ENCODE results near the gene SYCE1L. TPM values are rescaled to one million over a fixed set of nuclear protein-coding genes. Genes with fewer than 3 reads are reported as not detected.
A peak's percentile ranks its signal among the peaks of the same experiment; 100 is the strongest.
"Not testable (repeated sequence)": the region's sequence is repeated elsewhere in the genome, so short reads cannot be mapped to it uniquely, and the experiment has no call there.

The SYCE1L gene
- total RNA-seq, 2 donors from 2014 or later, result 0.81 TPM; not detected in 1

- Histone ChIP-seq H3K4me3 (no peak overlapping the region), H3K36me3 (no peaks in the 10 kb centered on the region), H3K27ac (no peak overlapping the region), H3K9me3 (no peaks in the 10 kb centered on the region), H3K4me1 (ENCODE audit: control insufficient read depth in 1 of 2, low read depth in 2 of 2) (no peaks in the 10 kb centered on the region), H3K27me3 (replicated peaks; ENCODE audit: insufficient read depth) (no peaks in the 10 kb centered on the region)
- ATAC-seq (ENCODE audit: insufficient number of reproducible peaks, low FRiP score, low read depth) (peak; percentile 17), DNase-seq (ENCODE audit: low spot score) (no peak)
- TF ChIP-seq, protein P1, sequence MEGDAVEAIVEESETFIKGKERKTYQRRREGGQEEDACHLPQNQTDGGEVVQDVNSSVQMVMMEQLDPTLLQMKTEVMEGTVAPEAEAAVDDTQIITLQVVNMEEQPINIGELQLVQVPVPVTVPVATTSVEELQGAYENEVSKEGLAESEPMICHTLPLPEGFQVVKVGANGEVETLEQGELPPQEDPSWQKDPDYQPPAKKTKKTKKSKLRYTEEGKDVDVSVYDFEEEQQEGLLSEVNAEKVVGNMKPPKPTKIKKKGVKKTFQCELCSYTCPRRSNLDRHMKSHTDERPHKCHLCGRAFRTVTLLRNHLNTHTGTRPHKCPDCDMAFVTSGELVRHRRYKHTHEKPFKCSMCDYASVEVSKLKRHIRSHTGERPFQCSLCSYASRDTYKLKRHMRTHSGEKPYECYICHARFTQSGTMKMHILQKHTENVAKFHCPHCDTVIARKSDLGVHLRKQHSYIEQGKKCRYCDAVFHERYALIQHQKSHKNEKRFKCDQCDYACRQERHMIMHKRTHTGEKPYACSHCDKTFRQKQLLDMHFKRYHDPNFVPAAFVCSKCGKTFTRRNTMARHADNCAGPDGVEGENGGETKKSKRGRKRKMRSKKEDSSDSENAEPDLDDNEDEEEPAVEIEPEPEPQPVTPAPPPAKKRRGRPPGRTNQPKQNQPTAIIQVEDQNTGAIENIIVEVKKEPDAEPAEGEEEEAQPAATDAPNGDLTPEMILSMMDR (IDR thresholded peaks at IDR 0.05), result no peak
Measured at GRCh38 chr16:77172951-77173350, 26.3 kb upstream of the SYCE1L start.

- ATAC-seq (ENCODE audit: insufficient number of reproducible peaks, low FRiP score, low read depth), result no peak
- H3K27ac ChIP-seq, result no peak overlapping the region
- no peak overlapping the region for H3K4me3 ChIP-seq
- H3K36me3 ChIP-seq, result no peaks in the 10 kb centered on the region
- no peaks in the 10 kb centered on the region for H3K4me1 ChIP-seq (ENCODE audit: control insufficient read depth in 1 of 2, low read depth in 2 of 2)
- TF ChIP-seq, protein P1 (IDR thresholded peaks at IDR 0.05), result no peak
- H3K9me3 ChIP-seq, result no peaks in the 10 kb centered on the region
- H3K27me3 ChIP-seq (replicated peaks; ENCODE audit: insufficient read depth), result no peaks in the 10 kb centered on the region
- DNase-seq (ENCODE audit: low spot score), result no peak
Measured at GRCh38 chr16:77183137-77183536, 16.1 kb upstream of the SYCE1L start.

DNA sequence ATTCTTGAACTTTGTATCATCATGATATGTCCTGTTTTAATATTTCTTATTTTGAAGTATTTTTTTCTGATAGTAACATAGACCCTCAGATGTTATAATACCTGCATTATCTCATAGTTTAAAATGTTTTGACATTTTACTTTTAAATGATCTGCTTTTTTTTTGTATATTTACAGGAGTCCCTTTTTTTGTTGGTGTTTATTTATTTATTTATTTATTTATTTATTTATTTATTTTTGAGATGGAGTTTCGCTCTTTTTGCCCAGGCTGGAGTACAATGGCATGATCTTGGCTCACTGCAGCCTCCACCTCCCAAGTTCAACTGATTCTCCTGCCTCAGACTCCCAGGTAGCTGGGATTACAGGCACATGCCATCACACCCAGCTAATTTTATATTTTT is 12.9 kb upstream of the SYCE1L start:
- not testable (repeated sequence) for H3K4me1 ChIP-seq (ENCODE audit: control insufficient read depth in 1 of 2, low read depth in 2 of 2); ATAC-seq (ENCODE audit: insufficient number of reproducible peaks, low FRiP score, low read depth); DNase-seq (ENCODE audit: low spot score); H3K9me3 ChIP-seq; H3K4me3 ChIP-seq; H3K27ac ChIP-seq; H3K27me3 ChIP-seq (replicated peaks; ENCODE audit: insufficient read depth); H3K36me3 ChIP-seq

DNA sequence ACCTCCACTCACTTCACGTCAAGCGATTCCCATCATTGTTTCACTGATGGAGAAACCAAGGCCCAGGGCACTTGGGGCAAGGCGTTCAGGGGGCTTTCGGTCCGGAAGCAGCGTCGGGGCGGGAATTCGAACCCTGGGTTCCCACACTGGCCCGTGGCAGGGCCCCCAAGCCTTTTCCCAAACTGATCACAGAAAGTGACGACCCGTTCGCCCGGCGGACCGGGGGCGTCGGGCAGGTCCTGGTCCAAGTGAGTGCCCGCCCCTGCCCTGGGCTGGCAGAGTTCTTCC is 9.1 kb upstream of the SYCE1L start:
- TF ChIP-seq, protein P1 (IDR thresholded peaks at IDR 0.05), result no peak
- Histone ChIP-seq H3K36me3 (peaks cover 11% of the 10 kb centered on the region), H3K27ac (peak overlapping the region; percentile 97 to 98), H3K27me3 (replicated peaks; ENCODE audit: insufficient read depth) (no peaks in the 10 kb centered on the region), H3K9me3 (no peaks in the 10 kb centered on the region), H3K4me3 (peak overlapping the region; percentile 98), H3K4me1 (ENCODE audit: control insufficient read depth in 1 of 2, low read depth in 2 of 2) (peaks cover 14 to 24% of the 10 kb centered on the region in 2 donors)
- DNase-seq (ENCODE audit: low spot score) (no peak), ATAC-seq (ENCODE audit: insufficient number of reproducible peaks, low FRiP score, low read depth) (no peak)

DNA sequence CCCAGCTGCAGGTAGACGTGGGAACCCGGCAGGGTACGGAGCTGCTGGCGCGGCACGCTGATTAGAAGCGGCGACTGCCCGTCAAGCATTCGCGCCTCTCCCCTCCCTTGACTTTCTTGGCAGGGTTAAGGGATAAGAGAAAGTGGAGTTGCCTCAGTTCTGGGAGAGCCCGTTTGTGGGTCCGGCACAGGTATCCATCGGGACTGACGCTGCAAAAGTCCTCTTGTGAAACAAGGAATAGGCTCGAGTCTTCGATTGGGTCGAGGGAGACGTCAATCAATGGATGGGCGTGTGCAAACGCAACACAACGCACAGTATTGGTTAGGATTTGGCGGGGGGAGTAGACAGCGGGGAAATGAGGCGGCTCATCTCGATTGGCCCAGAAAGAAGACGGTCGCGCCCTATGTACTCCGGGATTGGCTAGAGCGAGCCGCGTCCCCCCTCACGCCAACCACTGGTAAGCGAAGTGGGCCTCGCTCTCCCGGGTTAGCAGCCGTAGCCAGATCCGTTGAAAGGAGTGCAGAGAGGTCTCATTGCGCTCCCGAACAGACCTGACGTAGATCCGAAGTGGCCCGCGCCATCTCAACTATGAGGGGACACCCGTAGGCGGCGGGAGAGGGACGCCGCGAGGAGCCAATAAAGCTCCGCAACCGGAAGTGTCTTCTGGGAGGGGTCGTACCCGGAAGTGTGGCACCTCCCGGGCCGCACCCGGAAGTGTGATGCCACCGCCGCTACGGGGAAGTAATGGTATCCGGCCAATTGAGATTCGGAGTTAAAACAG is 8.5 kb upstream of the SYCE1L start, which contains the start of gene MON1B:
MON1B (plus strand) TSS at position 713 of the 781 bp plus-strand sequence. CDS start 296 bp downstream, outside the sequence.
- Histone ChIP-seq H3K27me3 (replicated peaks; ENCODE audit: insufficient read depth) (no peaks in the 10 kb centered on the region), H3K27ac (peak within 1 kb of the TSS; percentile 97 to 98), H3K36me3 (peaks cover 16% of the 10 kb centered on the region), H3K4me1 (ENCODE audit: control insufficient read depth in 1 of 2, low read depth in 2 of 2) (peaks cover 14 to 24% of the 10 kb centered on the region in 2 donors), H3K4me3 (peak within 1 kb of the TSS; percentile 98), H3K9me3 (no peaks in the 10 kb centered on the region)
- TF ChIP-seq, protein P1 (IDR thresholded peaks at IDR 0.05), result no peak
- peak; percentile 100 for ATAC-seq (ENCODE audit: insufficient number of reproducible peaks, low FRiP score, low read depth)
- peak; percentile 95 for DNase-seq (ENCODE audit: low spot score)

Measured in thoracic aorta (tissue), 2 donors.